Measurements from ENCODE around the gene TRO.

TRO gene, protein sequence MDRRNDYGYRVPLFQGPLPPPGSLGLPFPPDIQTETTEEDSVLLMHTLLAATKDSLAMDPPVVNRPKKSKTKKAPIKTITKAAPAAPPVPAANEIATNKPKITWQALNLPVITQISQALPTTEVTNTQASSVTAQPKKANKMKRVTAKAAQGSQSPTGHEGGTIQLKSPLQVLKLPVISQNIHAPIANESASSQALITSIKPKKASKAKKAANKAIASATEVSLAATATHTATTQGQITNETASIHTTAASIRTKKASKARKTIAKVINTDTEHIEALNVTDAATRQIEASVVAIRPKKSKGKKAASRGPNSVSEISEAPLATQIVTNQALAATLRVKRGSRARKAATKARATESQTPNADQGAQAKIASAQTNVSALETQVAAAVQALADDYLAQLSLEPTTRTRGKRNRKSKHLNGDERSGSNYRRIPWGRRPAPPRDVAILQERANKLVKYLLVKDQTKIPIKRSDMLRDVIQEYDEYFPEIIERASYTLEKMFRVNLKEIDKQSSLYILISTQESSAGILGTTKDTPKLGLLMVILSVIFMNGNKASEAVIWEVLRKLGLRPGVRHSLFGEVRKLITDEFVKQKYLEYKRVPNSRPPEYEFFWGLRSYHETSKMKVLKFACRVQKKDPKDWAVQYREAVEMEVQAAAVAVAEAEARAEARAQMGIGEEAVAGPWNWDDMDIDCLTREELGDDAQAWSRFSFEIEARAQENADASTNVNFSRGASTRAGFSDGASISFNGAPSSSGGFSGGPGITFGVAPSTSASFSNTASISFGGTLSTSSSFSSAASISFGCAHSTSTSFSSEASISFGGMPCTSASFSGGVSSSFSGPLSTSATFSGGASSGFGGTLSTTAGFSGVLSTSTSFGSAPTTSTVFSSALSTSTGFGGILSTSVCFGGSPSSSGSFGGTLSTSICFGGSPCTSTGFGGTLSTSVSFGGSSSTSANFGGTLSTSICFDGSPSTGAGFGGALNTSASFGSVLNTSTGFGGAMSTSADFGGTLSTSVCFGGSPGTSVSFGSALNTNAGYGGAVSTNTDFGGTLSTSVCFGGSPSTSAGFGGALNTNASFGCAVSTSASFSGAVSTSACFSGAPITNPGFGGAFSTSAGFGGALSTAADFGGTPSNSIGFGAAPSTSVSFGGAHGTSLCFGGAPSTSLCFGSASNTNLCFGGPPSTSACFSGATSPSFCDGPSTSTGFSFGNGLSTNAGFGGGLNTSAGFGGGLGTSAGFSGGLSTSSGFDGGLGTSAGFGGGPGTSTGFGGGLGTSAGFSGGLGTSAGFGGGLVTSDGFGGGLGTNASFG (N-terminal part only)

GRCh38 chrX:54920610-54921426, at the start of gene TRO:
TRO (plus strand) TSS chrX:54920824; CDS start chrX:54922247, 1,423 bp downstream.
- ATAC-seq, result peak; percentile 74
- TF ChIP-seq ZFP3 (CRISPR knock-in tag; IDR thresholded peaks at IDR 0.05) (no peak), CREB5 (CRISPR knock-in tag; IDR thresholded peaks at IDR 0.05; ENCODE audit: low read depth) (no peak), GLIS3 (CRISPR knock-in tag; IDR thresholded peaks at IDR 0.05) (no peak), ISL1 (CRISPR knock-in tag; IDR thresholded peaks at IDR 0.05) (no peak), CSDC2 (CRISPR knock-in tag; IDR thresholded peaks at IDR 0.05) (no peak)

GRCh38 chrX:54885740-54886139, 34.9 kb upstream of the TRO start:
- no peak for TF ChIP-seq CSDC2 (CRISPR knock-in tag; IDR thresholded peaks at IDR 0.05)
- no peak for TF ChIP-seq SNAI2 (CRISPR knock-in tag; IDR thresholded peaks at IDR 0.05)
- no peak for TF ChIP-seq ESRRG (CRISPR knock-in tag; IDR thresholded peaks at IDR 0.05)
- no peak for TF ChIP-seq TCF4 (CRISPR knock-in tag; IDR thresholded peaks at IDR 0.05; ENCODE audit: borderline replicate concordance)
- no peak for TF ChIP-seq ZFP3 (CRISPR knock-in tag; IDR thresholded peaks at IDR 0.05)
- no peak for TF ChIP-seq ISL1 (CRISPR knock-in tag; IDR thresholded peaks at IDR 0.05)
- no peak for TF ChIP-seq ZNF70 (CRISPR knock-in tag; IDR thresholded peaks at IDR 0.05)
- TF ChIP-seq, protein P1, sequence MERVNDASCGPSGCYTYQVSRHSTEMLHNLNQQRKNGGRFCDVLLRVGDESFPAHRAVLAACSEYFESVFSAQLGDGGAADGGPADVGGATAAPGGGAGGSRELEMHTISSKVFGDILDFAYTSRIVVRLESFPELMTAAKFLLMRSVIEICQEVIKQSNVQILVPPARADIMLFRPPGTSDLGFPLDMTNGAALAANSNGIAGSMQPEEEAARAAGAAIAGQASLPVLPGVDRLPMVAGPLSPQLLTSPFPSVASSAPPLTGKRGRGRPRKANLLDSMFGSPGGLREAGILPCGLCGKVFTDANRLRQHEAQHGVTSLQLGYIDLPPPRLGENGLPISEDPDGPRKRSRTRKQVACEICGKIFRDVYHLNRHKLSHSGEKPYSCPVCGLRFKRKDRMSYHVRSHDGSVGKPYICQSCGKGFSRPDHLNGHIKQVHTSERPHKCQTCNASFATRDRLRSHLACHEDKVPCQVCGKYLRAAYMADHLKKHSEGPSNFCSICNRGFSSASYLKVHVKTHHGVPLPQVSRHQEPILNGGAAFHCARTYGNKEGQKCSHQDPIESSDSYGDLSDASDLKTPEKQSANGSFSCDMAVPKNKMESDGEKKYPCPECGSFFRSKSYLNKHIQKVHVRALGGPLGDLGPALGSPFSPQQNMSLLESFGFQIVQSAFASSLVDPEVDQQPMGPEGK (CRISPR knock-in tag; IDR thresholded peaks at IDR 0.05; ENCODE audit: borderline replicate concordance), result no peak
- no peak for TF ChIP-seq TOX (CRISPR knock-in tag; IDR thresholded peaks at IDR 0.05; ENCODE audit: borderline replicate concordance)
- TF ChIP-seq TSHZ2 (CRISPR knock-in tag; IDR thresholded peaks at IDR 0.05), result no peak
- no peak for TF ChIP-seq POU6F1 (CRISPR knock-in tag; IDR thresholded peaks at IDR 0.05; ENCODE audit: borderline replicate concordance, low read depth)
- TF ChIP-seq CREB5 (CRISPR knock-in tag; IDR thresholded peaks at IDR 0.05; ENCODE audit: low read depth), result no peak
- ATAC-seq, result no peak

DNA sequence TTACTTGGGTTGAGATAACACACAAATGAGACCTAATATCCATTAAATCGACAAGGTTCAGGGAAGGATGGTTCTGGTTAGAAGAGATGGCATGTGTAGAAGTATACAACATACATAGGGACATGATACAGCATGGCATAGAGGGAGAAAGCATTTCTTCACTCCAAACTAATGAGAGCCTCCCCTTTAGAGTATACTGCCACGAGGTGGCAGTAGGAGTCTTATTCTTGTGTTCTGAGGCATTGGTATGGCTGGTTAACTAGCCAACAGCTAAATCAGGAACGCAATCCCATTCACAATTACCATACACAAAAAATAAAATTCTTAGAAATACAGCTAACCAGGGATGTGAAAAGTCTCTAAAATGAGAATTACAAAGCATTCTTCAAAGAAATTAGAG, 29.1 kb upstream of the TRO start:
- ATAC-seq, result peak; percentile 76; the same call in 2 of the 3 replicates
- TF ChIP-seq SNAI2 (CRISPR knock-in tag; IDR thresholded peaks at IDR 0.05) (no peak), TOX (CRISPR knock-in tag; IDR thresholded peaks at IDR 0.05; ENCODE audit: borderline replicate concordance) (no peak), OSR1 (CRISPR knock-in tag; IDR thresholded peaks at IDR 0.05) (no peak)

All from SK-N-SH treated with all-trans-retinoic acid at 6 μM for 48 hours (cell line).